ENCODE results near the gene KIF5A.

Gene KIF5A

DNA sequence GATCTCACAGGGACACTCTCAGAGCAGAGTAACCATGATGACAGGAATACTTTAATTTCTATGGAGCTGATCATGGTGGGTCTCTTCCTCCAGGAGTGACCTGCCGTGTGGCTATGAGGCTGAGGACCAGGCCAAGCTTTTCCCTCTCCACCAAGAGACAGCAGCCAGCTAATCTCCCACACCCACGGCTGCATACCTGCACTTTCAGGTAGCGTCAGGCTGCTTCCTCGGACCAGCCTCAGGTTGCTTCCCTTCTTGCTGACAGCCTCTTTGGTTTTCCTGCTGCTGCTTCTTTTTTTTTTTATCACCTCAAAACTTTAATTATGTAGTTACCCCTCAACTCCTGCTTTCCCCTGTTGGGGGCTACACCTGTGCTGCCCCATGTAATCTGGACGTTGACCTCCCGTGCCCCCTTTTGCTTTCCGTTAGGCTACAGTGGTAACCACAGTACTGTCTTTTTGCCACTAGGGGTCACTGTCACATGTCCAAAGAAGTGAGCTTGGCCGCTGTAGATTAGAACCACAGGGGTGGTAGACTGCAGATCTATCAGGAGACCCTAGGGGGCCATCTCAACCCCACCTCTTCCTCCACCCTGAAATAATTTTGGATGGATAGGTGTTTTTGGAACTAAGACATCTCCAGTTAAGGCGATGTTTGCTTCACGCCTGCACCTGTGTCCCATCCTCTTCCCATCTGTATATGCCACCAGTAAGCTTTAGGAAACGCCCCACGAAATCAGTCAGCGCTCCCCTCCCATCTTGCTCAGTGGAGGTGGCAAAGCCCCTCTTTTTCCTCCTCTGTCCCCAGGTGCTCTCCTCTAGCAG lies 33.4 kb downstream of the KIF5A start:
- no peaks in the 10 kb centered on the region for H3K27me3 ChIP-seq (ENCODE audit: insufficient read depth, low read length)
- no peak overlapping the region for H2AFZ ChIP-seq (ENCODE audit: low read length)
- no peak for TF ChIP-seq EZH2 (IDR thresholded peaks at IDR 0.05; ENCODE audit: borderline replicate concordance, low read length)
- TF ChIP-seq, protein P1, sequence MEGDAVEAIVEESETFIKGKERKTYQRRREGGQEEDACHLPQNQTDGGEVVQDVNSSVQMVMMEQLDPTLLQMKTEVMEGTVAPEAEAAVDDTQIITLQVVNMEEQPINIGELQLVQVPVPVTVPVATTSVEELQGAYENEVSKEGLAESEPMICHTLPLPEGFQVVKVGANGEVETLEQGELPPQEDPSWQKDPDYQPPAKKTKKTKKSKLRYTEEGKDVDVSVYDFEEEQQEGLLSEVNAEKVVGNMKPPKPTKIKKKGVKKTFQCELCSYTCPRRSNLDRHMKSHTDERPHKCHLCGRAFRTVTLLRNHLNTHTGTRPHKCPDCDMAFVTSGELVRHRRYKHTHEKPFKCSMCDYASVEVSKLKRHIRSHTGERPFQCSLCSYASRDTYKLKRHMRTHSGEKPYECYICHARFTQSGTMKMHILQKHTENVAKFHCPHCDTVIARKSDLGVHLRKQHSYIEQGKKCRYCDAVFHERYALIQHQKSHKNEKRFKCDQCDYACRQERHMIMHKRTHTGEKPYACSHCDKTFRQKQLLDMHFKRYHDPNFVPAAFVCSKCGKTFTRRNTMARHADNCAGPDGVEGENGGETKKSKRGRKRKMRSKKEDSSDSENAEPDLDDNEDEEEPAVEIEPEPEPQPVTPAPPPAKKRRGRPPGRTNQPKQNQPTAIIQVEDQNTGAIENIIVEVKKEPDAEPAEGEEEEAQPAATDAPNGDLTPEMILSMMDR (IDR thresholded peaks at IDR 0.05; ENCODE audit: low read length) = peak; percentile 99
- H3K27ac ChIP-seq (ENCODE audit: low read depth, low read length, poor library complexity, severe bottlenecking) = no peak overlapping the region
- H3F3A ChIP-seq (ENCODE audit: insufficient read depth, low read length) = no peaks in the 10 kb centered on the region
- H3K9me2 ChIP-seq (ENCODE audit: low read depth, low read length) = no peaks in the 10 kb centered on the region
- H3K9me3 ChIP-seq (ENCODE audit: low read length) = no peaks in the 10 kb centered on the region
- H3K4me2 ChIP-seq (ENCODE audit: low read length) = no peak overlapping the region
- no peak overlapping the region for H3K9ac ChIP-seq (ENCODE audit: low read length)
- H3K4me3 ChIP-seq (ENCODE audit: low read depth, low read length, poor library complexity, severe bottlenecking) = no peak overlapping the region
- H3K79me2 ChIP-seq (ENCODE audit: insufficient read depth, low read length) = no peaks in the 10 kb centered on the region
- H3K4me1 ChIP-seq (ENCODE audit: insufficient read depth, low read length, severe bottlenecking) = no peaks in the 10 kb centered on the region
- H3K36me3 ChIP-seq (ENCODE audit: insufficient read depth, low read length) = no peaks in the 10 kb centered on the region
- no peaks in the 10 kb centered on the region for H4K20me1 ChIP-seq (ENCODE audit: insufficient read depth, low read length)

DNA sequence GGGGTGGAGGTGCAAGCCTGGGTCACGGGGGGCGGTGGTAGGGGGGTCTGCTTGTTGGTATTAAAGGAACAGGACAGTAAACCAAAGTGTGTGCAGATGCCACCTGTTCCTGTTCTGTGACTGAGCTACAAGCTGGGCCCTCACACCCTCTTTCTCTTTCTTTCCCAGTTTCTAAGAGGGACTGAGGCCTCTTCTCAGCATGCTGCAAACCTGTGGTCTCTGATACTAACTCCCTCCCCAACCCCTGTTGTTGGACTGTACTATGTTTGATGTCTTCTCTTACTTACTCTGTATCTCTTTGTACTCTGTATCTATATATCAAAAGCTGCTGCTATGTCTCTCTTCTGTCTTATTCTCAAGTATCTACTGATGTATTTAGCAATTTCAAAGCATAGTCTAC lies 34.2 kb downstream of the KIF5A start:
- no peak overlapping the region for H3K4me2 ChIP-seq (ENCODE audit: low read length)
- H3K9me3 ChIP-seq (ENCODE audit: low read length) = no peaks in the 10 kb centered on the region
- no peaks in the 10 kb centered on the region for H3F3A ChIP-seq (ENCODE audit: insufficient read depth, low read length)
- no peaks in the 10 kb centered on the region for H3K9me2 ChIP-seq (ENCODE audit: low read depth, low read length)
- no peak overlapping the region for H3K4me3 ChIP-seq (ENCODE audit: low read depth, low read length, poor library complexity, severe bottlenecking)
- H2AFZ ChIP-seq (ENCODE audit: low read length) = no peak overlapping the region
- H3K36me3 ChIP-seq (ENCODE audit: insufficient read depth, low read length) = no peaks in the 10 kb centered on the region
- no peak overlapping the region for H3K9ac ChIP-seq (ENCODE audit: low read length)
- no peaks in the 10 kb centered on the region for H3K79me2 ChIP-seq (ENCODE audit: insufficient read depth, low read length)
- H4K20me1 ChIP-seq (ENCODE audit: insufficient read depth, low read length) = no peaks in the 10 kb centered on the region
- no peak overlapping the region for H3K27ac ChIP-seq (ENCODE audit: low read depth, low read length, poor library complexity, severe bottlenecking)
- TF ChIP-seq EZH2 (IDR thresholded peaks at IDR 0.05; ENCODE audit: borderline replicate concordance, low read length) = no peak
- TF ChIP-seq, protein P1 (IDR thresholded peaks at IDR 0.05; ENCODE audit: low read length) = no peak
- H3K27me3 ChIP-seq (ENCODE audit: insufficient read depth, low read length) = no peaks in the 10 kb centered on the region
- H3K4me1 ChIP-seq (ENCODE audit: insufficient read depth, low read length, severe bottlenecking) = no peaks in the 10 kb centered on the region

DNA sequence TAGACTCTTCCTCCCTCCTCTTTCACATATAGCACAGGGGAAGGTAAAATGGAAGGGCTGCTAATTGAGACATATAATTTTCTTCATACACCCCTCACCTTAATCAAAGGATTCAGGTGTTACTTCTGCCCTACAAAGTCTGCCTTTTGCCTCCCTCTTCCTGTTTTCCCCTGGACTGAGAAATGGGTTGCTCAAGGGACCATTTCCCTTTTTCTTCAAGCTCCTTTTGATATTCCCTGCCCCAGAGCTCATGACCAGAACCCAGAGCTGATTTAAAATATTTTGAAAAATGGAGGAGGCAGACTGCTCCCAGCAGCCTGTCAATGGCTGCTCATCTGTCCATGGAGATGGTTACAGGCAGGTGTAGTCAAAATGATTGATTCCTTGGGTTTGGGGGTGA lies 34.8 kb downstream of the KIF5A start:
- H3K9me3 ChIP-seq (ENCODE audit: low read length) = no peaks in the 10 kb centered on the region
- H3K27me3 ChIP-seq (ENCODE audit: insufficient read depth, low read length) = no peaks in the 10 kb centered on the region
- no peaks in the 10 kb centered on the region for H3K4me1 ChIP-seq (ENCODE audit: insufficient read depth, low read length, severe bottlenecking)
- no peak overlapping the region for H3K27ac ChIP-seq (ENCODE audit: low read depth, low read length, poor library complexity, severe bottlenecking)
- no peak overlapping the region for H3K4me2 ChIP-seq (ENCODE audit: low read length)
- no peaks in the 10 kb centered on the region for H3K9me2 ChIP-seq (ENCODE audit: low read depth, low read length)
- no peak overlapping the region for H2AFZ ChIP-seq (ENCODE audit: low read length)
- no peaks in the 10 kb centered on the region for H4K20me1 ChIP-seq (ENCODE audit: insufficient read depth, low read length)
- H3K79me2 ChIP-seq (ENCODE audit: insufficient read depth, low read length) = no peaks in the 10 kb centered on the region
- TF ChIP-seq, protein P1 (IDR thresholded peaks at IDR 0.05; ENCODE audit: low read length) = no peak
- TF ChIP-seq EZH2 (IDR thresholded peaks at IDR 0.05; ENCODE audit: borderline replicate concordance, low read length) = no peak
- H3K9ac ChIP-seq (ENCODE audit: low read length) = no peak overlapping the region
- no peak overlapping the region for H3K4me3 ChIP-seq (ENCODE audit: low read depth, low read length, poor library complexity, severe bottlenecking)
- no peaks in the 10 kb centered on the region for H3F3A ChIP-seq (ENCODE audit: insufficient read depth, low read length)
- no peaks in the 10 kb centered on the region for H3K36me3 ChIP-seq (ENCODE audit: insufficient read depth, low read length)

Measured in OCI-LY1 (cell line).